ENCODE data around the gene GPRIN3.

Gene GPRIN3

DNA sequence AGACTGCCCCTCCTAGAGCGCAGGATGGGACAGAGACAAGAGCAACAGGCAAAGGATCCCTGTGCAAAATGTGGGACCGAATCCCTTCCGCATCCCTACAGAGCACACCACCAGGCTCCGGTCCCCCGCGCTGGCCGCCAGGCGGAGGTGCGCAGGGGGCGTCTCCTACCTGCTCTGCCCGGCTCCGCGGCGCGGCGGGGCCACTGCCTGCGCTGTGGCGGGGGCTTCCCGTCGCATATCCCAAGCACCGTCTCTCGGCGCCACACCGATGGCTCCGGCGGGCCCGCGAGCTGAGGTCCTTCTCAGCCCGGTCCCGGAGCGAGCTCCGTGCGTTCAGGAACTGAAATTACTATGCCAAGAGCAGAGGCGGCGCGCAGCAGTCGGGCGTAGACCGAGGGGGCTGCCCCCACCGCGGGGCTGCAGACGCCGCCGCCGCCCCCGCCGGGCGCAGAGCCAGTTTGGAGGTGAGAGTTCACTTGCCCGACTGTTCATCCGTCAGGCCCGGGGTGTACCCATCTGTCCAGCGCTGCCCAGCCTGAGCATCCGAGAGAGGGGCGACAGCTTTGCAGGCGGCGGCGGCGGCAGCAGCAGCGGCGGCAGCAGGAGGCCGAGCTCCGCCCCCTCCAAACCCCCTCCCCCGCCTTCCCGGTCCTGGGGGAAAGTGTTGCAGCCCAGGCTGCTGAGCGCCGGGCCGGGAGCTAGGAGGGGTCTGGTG lies at the start of gene GPRIN3:
GPRIN3 (minus strand) TSS at position 355 of the 715 bp plus-strand sequence. CDS start 57,690 bp downstream, outside the sequence.
- DNase-seq: no peak

DNA sequence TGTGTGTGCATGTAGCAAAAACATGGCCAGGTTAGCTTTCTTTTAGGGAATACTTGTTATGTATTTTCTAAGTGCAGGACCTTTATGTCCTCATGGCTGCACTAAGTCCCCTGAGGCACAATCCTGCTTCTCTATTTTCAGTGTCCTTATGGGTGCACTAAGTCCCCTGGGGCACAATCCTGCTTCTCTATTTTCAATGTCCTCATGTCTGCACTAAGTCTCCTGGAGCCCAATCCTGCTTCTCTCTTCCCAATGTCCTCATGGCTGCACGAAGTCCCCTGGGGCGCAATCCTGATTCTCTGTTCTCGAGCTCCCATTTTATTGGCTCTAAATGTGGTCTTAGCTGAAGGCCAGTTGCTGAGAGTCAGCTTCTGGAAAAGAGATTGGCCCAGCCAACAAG lies 49.7 kb upstream of the GPRIN3 start:
- DNase-seq: no peak

- no peak for DNase-seq
Measured at GRCh38 chr4:89356086-89356485, 48.5 kb upstream of the GPRIN3 start.

DNA sequence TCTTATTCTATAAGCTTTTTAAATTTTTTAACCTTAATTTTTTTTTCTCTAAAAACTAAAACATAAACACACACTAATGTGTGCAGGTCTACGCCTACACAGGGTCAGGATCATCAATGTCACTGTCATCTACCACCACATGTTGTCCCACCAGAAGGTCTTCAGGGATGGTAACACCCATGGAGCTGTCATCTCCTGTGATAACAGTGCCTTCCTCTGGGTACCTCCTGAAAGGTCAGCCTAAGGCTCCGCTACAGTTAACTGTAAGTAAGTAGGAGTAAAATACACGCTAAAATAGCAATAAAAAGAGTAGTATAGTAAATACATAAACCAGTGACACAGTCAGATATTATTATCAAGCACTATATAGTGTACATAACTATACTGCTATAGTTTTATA lies 45.9 kb upstream of the GPRIN3 start:
- no peak for DNase-seq

DNA sequence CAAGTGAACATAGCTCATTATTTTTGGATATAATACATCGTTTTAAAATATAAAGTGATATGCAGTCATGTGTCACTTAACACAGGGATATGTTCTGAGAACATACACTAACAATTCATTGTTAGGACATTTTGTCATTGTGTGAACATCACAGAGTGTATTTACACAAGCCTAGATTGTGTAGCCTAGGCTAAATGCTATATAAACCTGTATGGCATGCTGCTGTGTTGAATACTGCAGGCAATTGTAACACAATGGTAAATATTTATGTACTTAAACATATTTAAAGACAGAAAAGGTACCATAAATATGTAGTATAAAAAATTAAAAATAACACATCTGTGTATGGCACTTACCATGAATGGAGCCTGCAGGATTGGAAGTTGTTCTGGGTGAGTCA lies 44.9 kb upstream of the GPRIN3 start:
- DNase-seq: no peak

DNA sequence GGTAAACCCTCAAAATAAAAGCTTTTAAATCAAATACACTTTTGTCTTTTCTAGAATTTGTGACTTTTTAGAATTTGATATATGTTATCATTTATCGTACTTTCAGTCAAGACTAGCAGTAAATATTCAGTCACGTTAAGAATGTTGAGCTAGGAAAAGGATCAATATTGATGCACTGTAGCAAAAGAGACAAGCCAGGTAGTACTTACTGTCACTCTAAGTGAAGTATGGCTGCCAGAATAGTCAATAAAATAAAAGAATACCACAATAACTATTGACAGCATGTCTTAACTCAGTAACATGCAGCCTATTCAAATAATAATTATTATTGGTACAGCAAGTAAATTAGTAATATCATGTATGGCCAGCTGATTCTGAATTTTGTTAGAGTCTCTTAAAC lies 43.6 kb upstream of the GPRIN3 start:
- DNase-seq: no peak

DNA sequence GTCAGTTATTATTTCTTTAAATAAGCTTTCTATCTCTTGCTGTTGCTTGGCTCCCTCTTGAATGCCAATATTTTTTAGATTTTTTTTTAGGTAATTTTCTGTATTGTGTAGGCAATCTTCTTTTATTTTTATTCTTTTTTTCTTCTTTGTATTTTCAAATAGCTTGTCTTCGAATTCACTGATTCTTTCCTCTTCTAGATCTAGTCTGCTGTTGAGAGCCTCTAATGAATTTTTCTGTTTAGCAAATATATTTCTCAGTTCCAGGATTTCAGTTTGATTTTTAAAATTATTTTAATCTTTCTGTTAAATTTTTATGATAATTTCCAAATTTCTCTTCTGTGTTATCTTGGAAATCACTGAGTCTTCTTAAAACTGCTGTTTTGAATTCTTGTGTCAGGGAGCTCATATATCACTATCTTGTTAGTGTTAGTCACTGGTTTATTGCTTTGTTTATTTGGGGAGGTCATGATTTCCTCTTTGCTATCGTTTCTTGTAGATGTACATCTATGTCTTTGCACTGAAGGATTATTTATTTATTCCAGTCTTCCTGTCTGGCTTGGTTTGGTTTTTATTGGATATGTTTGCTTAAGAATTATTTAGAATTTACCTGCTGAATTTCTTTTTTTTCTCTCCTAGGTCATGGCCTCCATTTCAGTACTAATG lies 39.9 kb upstream of the GPRIN3 start:
- DNase-seq: no peak

DNA sequence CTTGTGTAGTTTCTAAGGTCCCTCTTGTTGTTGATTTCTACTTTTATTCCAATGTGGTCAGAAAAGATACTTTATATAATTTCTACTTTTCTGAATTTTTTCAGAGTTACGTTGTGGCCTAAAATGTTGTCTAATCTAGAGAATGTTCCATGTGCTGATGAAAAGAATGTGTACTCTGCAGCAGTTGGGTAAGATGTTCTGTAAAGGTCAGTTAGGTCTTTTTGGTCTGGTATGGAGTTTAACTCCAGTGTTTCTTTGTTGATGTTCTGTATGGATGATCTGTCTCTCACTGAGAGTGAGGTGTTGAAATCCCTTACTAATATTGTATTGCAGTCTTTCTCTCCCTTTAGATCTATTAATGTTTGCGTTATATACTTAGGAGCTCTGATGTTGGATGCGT lies 37.0 kb upstream of the GPRIN3 start:
- no peak for DNase-seq

- no peak for DNase-seq
Measured at GRCh38 chr4:89338206-89338605, 30.6 kb upstream of the GPRIN3 start.

DNA sequence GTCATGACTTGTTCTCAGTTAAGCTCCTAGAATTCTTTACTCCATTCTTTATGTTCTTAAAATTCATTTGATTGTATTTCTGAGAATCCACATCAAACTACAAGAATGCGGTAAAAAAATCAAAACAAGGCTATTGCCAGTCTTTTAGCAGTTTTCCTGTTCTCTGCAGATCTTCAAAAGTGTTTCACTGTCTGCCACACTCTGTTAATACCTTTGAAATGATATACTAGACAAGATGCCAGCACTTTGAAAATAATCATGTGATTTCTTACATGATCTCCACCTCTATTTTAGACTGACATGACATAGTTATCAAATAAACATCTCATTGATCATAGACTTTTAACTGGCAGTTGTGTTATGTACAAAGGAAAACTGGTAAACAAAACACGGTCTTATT lies 30.1 kb upstream of the GPRIN3 start:
- no peak for DNase-seq

DNA sequence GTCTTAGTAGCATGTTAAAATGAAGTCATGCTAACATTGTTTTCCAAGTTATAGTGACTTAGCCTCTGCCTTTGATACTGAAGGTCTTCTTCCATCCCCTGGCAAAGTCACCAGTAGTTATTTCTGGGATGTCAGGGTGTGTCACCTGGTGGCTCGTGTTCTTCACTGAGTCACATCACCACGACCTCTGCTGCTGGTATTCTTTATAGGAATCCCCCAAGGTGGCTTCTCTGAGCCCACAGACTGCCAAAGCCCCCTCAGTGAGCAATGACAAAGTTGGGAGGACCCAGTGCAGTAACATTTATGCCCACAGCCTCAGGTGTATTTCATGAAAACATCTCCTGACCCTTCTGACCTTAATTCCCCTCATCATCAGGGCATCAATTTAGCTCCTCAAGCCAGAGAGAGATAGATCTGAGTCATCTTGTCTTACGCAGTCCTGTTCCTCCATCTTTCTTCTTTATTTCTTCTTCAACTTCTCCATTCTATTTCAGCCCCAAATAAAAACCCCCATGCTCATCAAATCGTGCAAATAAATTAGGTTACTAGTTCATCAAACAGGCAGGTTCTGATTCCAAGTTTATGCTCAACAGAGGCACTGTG lies 29.3 kb upstream of the GPRIN3 start:
- DNase-seq: no peak

DNA sequence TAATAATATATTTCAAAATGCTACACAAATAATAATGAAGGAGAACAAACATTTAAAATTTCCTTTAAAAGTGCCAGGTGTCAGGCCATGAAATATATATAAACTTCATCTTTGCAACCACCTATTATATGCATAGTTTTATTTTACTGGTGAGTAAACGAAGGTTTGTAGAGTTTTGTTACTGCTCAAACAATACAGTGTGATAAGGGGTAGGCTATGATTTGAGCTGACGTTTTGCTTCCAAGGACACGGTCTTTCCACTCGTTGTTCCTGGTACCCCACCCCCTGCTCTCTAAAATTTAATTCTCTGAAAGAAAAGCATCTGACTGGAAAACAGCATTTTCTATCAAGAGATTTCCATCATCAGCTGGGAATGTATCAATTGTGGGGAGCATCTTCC lies 27.2 kb upstream of the GPRIN3 start:
- DNase-seq: no peak

- DNase-seq: peak; percentile 7
Measured at GRCh38 chr4:89334311-89334710, 26.7 kb upstream of the GPRIN3 start.

GRCh38 chr4:89331686-89332544 lies 24.3 kb upstream of the GPRIN3 start:
- DNase-seq: peak; percentile 17

DNA sequence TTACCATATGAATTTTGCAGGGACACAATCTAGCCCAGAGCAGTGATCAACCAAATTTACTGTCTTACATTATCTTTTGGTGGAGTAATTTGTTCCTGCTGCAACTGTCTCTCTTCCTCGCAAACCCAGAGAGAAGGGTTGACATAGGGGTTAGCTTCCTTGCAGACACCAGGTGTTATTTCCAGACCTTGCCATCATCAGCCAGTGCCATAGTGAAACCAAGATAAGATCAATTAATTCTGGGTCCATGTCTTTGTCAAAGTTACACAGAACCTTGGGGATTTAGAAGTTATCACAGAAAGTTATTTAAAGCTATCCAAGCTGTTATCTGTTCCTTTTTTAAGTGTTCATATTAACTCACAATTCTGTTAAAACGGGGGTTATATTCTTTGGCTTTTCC lies 23.6 kb upstream of the GPRIN3 start:
- DNase-seq: no peak

GRCh38 chr4:89329280-89329679 lies 21.7 kb upstream of the GPRIN3 start:
- DNase-seq: no peak

GRCh38 chr4:89324671-89325070 lies 17.1 kb upstream of the GPRIN3 start:
- DNase-seq: peak; percentile 35

GRCh38 chr4:89322671-89323070 lies 15.1 kb upstream of the GPRIN3 start:
- DNase-seq: no peak

DNA sequence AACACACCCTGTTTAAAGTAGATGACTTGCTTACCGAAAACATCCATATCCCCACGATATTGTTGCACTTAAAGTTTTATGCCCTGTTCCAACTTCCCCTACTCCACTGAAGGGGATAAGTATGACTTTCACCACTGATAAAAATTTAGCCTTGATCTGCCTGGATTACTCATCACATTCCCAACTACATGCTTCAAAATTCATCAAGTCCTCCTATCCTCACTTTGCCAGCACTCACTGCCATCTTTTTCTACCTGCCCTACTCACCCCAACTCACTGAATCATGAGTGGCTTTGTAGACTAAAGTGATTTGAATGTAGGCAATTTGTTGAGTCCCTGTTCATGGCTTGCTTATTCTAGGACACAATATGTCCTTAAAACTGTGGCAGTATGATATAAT lies 12.2 kb upstream of the GPRIN3 start:
- DNase-seq: no peak

- no peak for DNase-seq
Measured at GRCh38 chr4:89316931-89317366, 9.3 kb upstream of the GPRIN3 start.

DNA sequence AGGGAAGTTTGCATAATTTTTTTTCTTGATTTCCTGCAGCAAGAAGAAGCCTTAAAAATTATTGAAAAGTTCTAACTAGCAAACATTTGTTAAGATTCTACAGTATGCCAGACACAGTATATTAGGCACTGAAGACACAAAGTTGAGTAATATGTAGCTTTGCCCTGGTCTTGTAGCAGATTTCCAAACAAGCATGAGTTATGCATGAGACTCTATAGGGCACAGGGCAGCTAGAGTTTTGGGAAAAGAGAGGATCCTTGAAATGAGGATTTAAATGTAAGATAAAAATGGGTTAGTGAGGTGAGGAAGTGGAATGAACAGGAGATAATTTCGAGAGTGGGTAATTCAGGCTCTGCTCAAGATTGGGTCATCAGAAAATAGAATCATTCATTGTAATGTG lies 8.6 kb upstream of the GPRIN3 start:
- no peak for DNase-seq

- DNase-seq: no peak
Measured at GRCh38 chr4:89314291-89314690, 6.7 kb upstream of the GPRIN3 start.

DNA sequence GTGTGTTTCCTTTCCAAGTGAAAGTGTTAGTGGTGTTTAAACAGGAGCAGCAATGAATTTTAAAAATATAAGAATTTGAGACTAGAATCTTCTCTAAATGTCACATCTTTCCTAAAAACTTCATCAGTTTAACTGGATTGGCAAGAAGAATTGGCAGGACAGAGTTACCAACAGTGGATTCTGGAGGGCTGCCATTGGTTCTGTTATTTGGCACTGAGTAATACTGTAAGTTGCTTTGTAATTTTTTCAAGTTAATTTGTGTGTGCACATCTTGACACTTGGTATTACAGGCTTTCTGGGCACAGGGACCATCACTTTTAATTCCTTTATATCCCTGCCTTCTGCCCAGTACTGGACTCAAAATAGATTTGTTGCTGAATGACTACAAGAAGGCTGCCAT lies 4.5 kb upstream of the GPRIN3 start:
- DNase-seq: no peak

All from midbrain (tissue), 1 donor.